Measurements from ENCODE around the gene ESRRB.

The ESRRB gene

GRCh38 chr14:76337635-76338545 lies 38.0 kb upstream of the ESRRB start:
- Histone ChIP-seq H3K9me3 (no peaks in the 10 kb centered on the region), H3K27ac (no peak overlapping the region), H3K4me3 (ENCODE audit: low read depth in 1 of 2, low read length in 1 of 2) (no peak overlapping the region), H3K36me3 (no peaks in the 10 kb centered on the region), H3K4me1 (ENCODE audit: control insufficient read depth in 1 of 2, insufficient read depth in 1 of 2, low read depth in 1 of 2, low read length in 1 of 2) (no peaks in the 10 kb centered on the region), H3K27me3 (peaks cover 23% of the 10 kb centered on the region)
- TF ChIP-seq CTCF (IDR thresholded peaks at IDR 0.05): no peak

- Histone ChIP-seq H3K4me3 (ENCODE audit: low read depth in 1 of 2, low read length in 1 of 2) (no peak overlapping the region), H3K9me3 (no peaks in the 10 kb centered on the region), H3K27ac (no peak overlapping the region), H3K36me3 (no peaks in the 10 kb centered on the region), H3K27me3 (peaks cover 23% of the 10 kb centered on the region), H3K4me1 (ENCODE audit: control insufficient read depth in 1 of 2, insufficient read depth in 1 of 2, low read depth in 1 of 2, low read length in 1 of 2) (no peaks in the 10 kb centered on the region)
- TF ChIP-seq CTCF (IDR thresholded peaks at IDR 0.05): no peak
Measured at GRCh38 chr14:76339728-76340615, 36.0 kb upstream of the ESRRB start.

- H3K9me3 ChIP-seq: no peaks in the 10 kb centered on the region
- no peaks in the 10 kb centered on the region for H3K4me1 ChIP-seq (ENCODE audit: control insufficient read depth in 1 of 2, insufficient read depth in 1 of 2, low read depth in 1 of 2, low read length in 1 of 2)
- H3K4me3 ChIP-seq (ENCODE audit: low read depth in 1 of 2, low read length in 1 of 2): no peak overlapping the region
- H3K27ac ChIP-seq: no peak overlapping the region
- H3K36me3 ChIP-seq: no peaks in the 10 kb centered on the region
- TF ChIP-seq CTCF (IDR thresholded peaks at IDR 0.05): no peak
- peaks cover 8% of the 10 kb centered on the region for H3K27me3 ChIP-seq
Measured at GRCh38 chr14:76343386-76343785, 32.6 kb upstream of the ESRRB start.

GRCh38 chr14:76346391-76347160 lies 29.4 kb upstream of the ESRRB start:
- no peak for TF ChIP-seq CTCF (IDR thresholded peaks at IDR 0.05)
- no peaks in the 10 kb centered on the region for H3K36me3 ChIP-seq
- no peak overlapping the region for H3K4me3 ChIP-seq (ENCODE audit: low read depth in 1 of 2, low read length in 1 of 2)
- peaks cover 24% of the 10 kb centered on the region for H3K27me3 ChIP-seq
- no peak overlapping the region for H3K27ac ChIP-seq
- no peaks in the 10 kb centered on the region for H3K9me3 ChIP-seq
- H3K4me1 ChIP-seq (ENCODE audit: control insufficient read depth in 1 of 2, insufficient read depth in 1 of 2, low read depth in 1 of 2, low read length in 1 of 2): no peaks in the 10 kb centered on the region

GRCh38 chr14:76348898-76349297 lies 27.0 kb upstream of the ESRRB start:
- TF ChIP-seq CTCF (IDR thresholded peaks at IDR 0.05): no peak
- Histone ChIP-seq H3K27me3 (peaks cover 45% of the 10 kb centered on the region), H3K4me3 (ENCODE audit: low read depth in 1 of 2, low read length in 1 of 2) (no peak overlapping the region), H3K9me3 (no peaks in the 10 kb centered on the region), H3K27ac (no peak overlapping the region), H3K36me3 (no peaks in the 10 kb centered on the region), H3K4me1 (ENCODE audit: control insufficient read depth in 1 of 2, insufficient read depth in 1 of 2, low read depth in 1 of 2, low read length in 1 of 2) (peaks cover 0 to 4% of the 10 kb centered on the region in 2 experiments)
